GM12891 (cell line): ENCODE results near the gene MLC1.

ENCODE experiments used
- PAX5 ChIP-seq: IDR thresholded peaks from 2 replicates; pipeline ENCODE4 v1.6.1; 2011; ENCODE audit warnings: low read length, moderate library complexity, mild to moderate bottlenecking; ENCODE audit not compliant: insufficient read depth, severe bottlenecking
- POLR2A ChIP-seq: IDR thresholded peaks from 2 replicates; pipeline ENCODE4 v1.6.1; 2011; ENCODE audit warnings: low read depth, low read length, control low read depth
- POLR2AphosphoS5 ChIP-seq: IDR thresholded peaks from 2 replicates; pipeline ENCODE4 v1.6.1; 2011; ENCODE audit warnings: low read depth, low read length, control low read depth
- POU2F2 ChIP-seq: IDR thresholded peaks from 2 replicates; pipeline ENCODE4 v1.6.1; 2011; ENCODE audit warnings: low read depth, mild to moderate bottlenecking, control low read depth, low read length, moderate library complexity
- SPI1 ChIP-seq: IDR thresholded peaks from 2 replicates; pipeline ENCODE4 v1.6.1; 2011; ENCODE audit warnings: low read depth, low read length, control low read depth
- TAF1 ChIP-seq: IDR thresholded peaks from 2 replicates; pipeline ENCODE4 v1.6.1; 2011; ENCODE audit warnings: low read depth, low read length, control low read depth

- TF ChIP-seq POLR2AphosphoS5 (no peak), POLR2A (no peak), SPI1 (no peak), TAF1 (no peak), PAX5 (no peak), POU2F2 (no peak)
These were observed 25.4 kb downstream of the MLC1 start for GRCh38 chr22:50059881-50060262.
